HEK293 (cell line): Measurements from ENCODE around the gene CD164.

ENCODE experiments used
- CTCF ChIA-PET: fragments of 350-600 bp; formaldehyde crosslinking; extraction: SDS; loops from one replicate; lab custom pipeline; 2021; ENCODE audit warnings: antibody characterized with exemption; lab: Yijun Ruan, JAX
- POLR2A ChIA-PET: fragments of 300-600 bp; formaldehyde crosslinking; extraction: SDS; loops from one replicate; lab custom pipeline; 2020; ENCODE audit warnings: antibody characterized with exemption, inconsistent platforms; lab: Yijun Ruan, JAX
- H3K27ac ChIP-seq: fragments of 200-500 bp; sonication (Bioruptor generic); 2 replicates; pipeline ENCODE4 v1.5.1; 2014; ENCODE audit warnings: low read depth, low read length, control low read depth, inconsistent platforms; ENCODE audit errors: extremely low read depth
- H3K36me3 ChIP-seq, 2 experiments: fragments of 200-500 bp in 1 of 2; sonication (Bioruptor generic) in 1 of 2; 1 replicate in 1 of 2; 2 replicates in 1 of 2; pipeline ENCODE4 v1.5.1; 2014 to 2017; ENCODE audit warnings: inconsistent platforms in 2 of 2, low read length in 2 of 2; ENCODE audit not compliant: control insufficient read depth in 2 of 2, insufficient read depth in 1 of 2
- H3K4me1 ChIP-seq: fragments of 200-500 bp; sonication (Bioruptor generic); 2 replicates; pipeline ENCODE4 v1.5.1; 2014; ENCODE audit warnings: mild to moderate bottlenecking, low read length, inconsistent platforms; ENCODE audit not compliant: control insufficient read depth, insufficient read depth
- H3K4me3 ChIP-seq: 2 replicates; pipeline ENCODE4 v1.5.1; 2011; ENCODE audit warnings: low read depth, mild to moderate bottlenecking, control low read depth, low read length, moderate library complexity
- H3K9me3 ChIP-seq: fragments of 200-500 bp; sonication (Bioruptor generic); 2 replicates; pipeline ENCODE4 v1.5.1; 2014; ENCODE audit warnings: low read depth, low read length, inconsistent platforms; ENCODE audit not compliant: control insufficient read depth, insufficient read depth
- MEIS1 ChIP-seq: sonication (generic); formaldehyde crosslinking; IDR thresholded peaks from 2 replicates; pipeline ENCODE4 v1.8.1; 2022; ENCODE audit warnings: missing genetic modification reagents, mild to moderate bottlenecking, borderline replicate concordance
- SCRT2 ChIP-seq: fragments of 450-650 bp; formaldehyde crosslinking; IDR thresholded peaks from 2 replicates; pipeline ENCODE4 v1.5.1; 2016; ENCODE audit warnings: missing biosample characterization, missing genetic modification characterization
- ZBTB11 ChIP-seq: fragments of 450-650 bp; formaldehyde crosslinking; conservative IDR thresholded peaks from 2 replicates; pipeline ENCODE4 v1.5.1; 2016; ENCODE audit warnings: low read depth, missing biosample characterization, missing genetic modification characterization
- ZBTB17 ChIP-seq: fragments of 450-650 bp; formaldehyde crosslinking; IDR thresholded peaks from 2 replicates; pipeline ENCODE4 v1.5.1; 2016; ENCODE audit warnings: missing biosample characterization, missing genetic modification characterization
- ZBTB21 ChIP-seq: fragments of 450-650 bp; formaldehyde crosslinking; IDR thresholded peaks from 2 replicates; pipeline ENCODE4 v1.5.1; 2017; ENCODE audit warnings: missing biosample characterization, missing genetic modification characterization
- ZBTB6 ChIP-seq: fragments of 450-650 bp; formaldehyde crosslinking; IDR thresholded peaks from 2 replicates; pipeline ENCODE4 v1.5.1; 2017; ENCODE audit warnings: missing biosample characterization, missing genetic modification characterization
- ZBTB8A ChIP-seq: fragments of 450-650 bp; formaldehyde crosslinking; IDR thresholded peaks from 2 replicates; pipeline ENCODE4 v1.5.1; 2016; ENCODE audit warnings: missing biosample characterization, missing genetic modification characterization
- ZNF16 ChIP-seq: fragments of 450-650 bp; formaldehyde crosslinking; IDR thresholded peaks from 2 replicates; pipeline ENCODE4 v1.5.1; 2016; ENCODE audit warnings: low read depth, missing biosample characterization, missing genetic modification characterization
- ZNF175 ChIP-seq: fragments of 450-650 bp; formaldehyde crosslinking; IDR thresholded peaks from 2 replicates; pipeline ENCODE4 v1.5.1; 2016; ENCODE audit warnings: missing biosample characterization, missing genetic modification characterization
- ZNF18 ChIP-seq: fragments of 450-650 bp; formaldehyde crosslinking; IDR thresholded peaks from 2 replicates; pipeline ENCODE4 v1.5.1; 2016; ENCODE audit warnings: missing biosample characterization, missing genetic modification characterization
- ZNF19 ChIP-seq: fragments of 450-650 bp; formaldehyde crosslinking; IDR thresholded peaks from 2 replicates; pipeline ENCODE4; 2016; ENCODE audit warnings: missing biosample characterization, missing genetic modification characterization, low read depth
- ZNF214 ChIP-seq: fragments of 450-650 bp; formaldehyde crosslinking; IDR thresholded peaks from 2 replicates; pipeline ENCODE4 v1.5.1; 2017; ENCODE audit warnings: missing biosample characterization, mild to moderate bottlenecking, missing genetic modification characterization, borderline replicate concordance
- ZNF248 ChIP-seq: fragments of 450-650 bp; formaldehyde crosslinking; IDR thresholded peaks from 2 replicates; pipeline ENCODE4 v1.5.1; 2017; ENCODE audit warnings: missing biosample characterization, missing genetic modification characterization
- ZNF302 ChIP-seq: fragments of 450-650 bp; formaldehyde crosslinking; IDR thresholded peaks from 2 replicates; pipeline ENCODE4 v1.5.1; 2016; ENCODE audit warnings: missing biosample characterization, missing genetic modification characterization, low read depth
- ZNF311 ChIP-seq: fragments of 450-650 bp; formaldehyde crosslinking; IDR thresholded peaks from 2 replicates; pipeline ENCODE4 v1.5.1; 2017; ENCODE audit warnings: missing biosample characterization, missing genetic modification characterization, borderline replicate concordance
- ZNF37A ChIP-seq: fragments of 450-650 bp; IDR thresholded peaks from 2 replicates; pipeline ENCODE4 v1.5.1; 2018; ENCODE audit warnings: missing biosample characterization, missing genetic modification characterization
- ZNF416 ChIP-seq: fragments of 450-650 bp; formaldehyde crosslinking; IDR thresholded peaks from 2 replicates; pipeline ENCODE4 v1.5.1; 2016; ENCODE audit warnings: missing biosample characterization, missing genetic modification characterization
- ZNF488 ChIP-seq: fragments of 450-650 bp; formaldehyde crosslinking; IDR thresholded peaks from 2 replicates; pipeline ENCODE4 v1.5.1; 2016; ENCODE audit warnings: missing biosample characterization, missing genetic modification characterization
- ZNF521 ChIP-seq: fragments of 450-650 bp; formaldehyde crosslinking; IDR thresholded peaks from 2 replicates; pipeline ENCODE4 v1.5.1; 2017; ENCODE audit warnings: missing biosample characterization, mild to moderate bottlenecking, missing genetic modification characterization
- ZNF558 ChIP-seq: fragments of 450-650 bp; formaldehyde crosslinking; IDR thresholded peaks from 2 replicates; pipeline ENCODE4 v1.5.1; 2016; ENCODE audit warnings: missing biosample characterization, missing genetic modification characterization
- ZNF585B ChIP-seq: fragments of 450-650 bp; formaldehyde crosslinking; IDR thresholded peaks from 2 replicates; pipeline ENCODE4 v1.5.1; 2016; ENCODE audit warnings: missing biosample characterization, missing genetic modification characterization
- ZNF660 ChIP-seq: fragments of 450-650 bp; IDR thresholded peaks from 2 replicates; pipeline ENCODE4 v1.5.1; 2018; ENCODE audit warnings: missing biosample characterization, mild to moderate bottlenecking, missing genetic modification characterization
- ZNF701 ChIP-seq: fragments of 450-650 bp; formaldehyde crosslinking; IDR thresholded peaks from 2 replicates; pipeline ENCODE4 v1.5.1; 2016; ENCODE audit warnings: missing biosample characterization, missing genetic modification characterization
- ZNF707 ChIP-seq: fragments of 450-650 bp; formaldehyde crosslinking; IDR thresholded peaks from 2 replicates; pipeline ENCODE4 v1.5.1; 2016; ENCODE audit warnings: missing biosample characterization, missing genetic modification characterization
- ZNF768 ChIP-seq: fragments of 450-650 bp; formaldehyde crosslinking; IDR thresholded peaks from 2 replicates; pipeline ENCODE4 v1.5.1; 2018; ENCODE audit warnings: missing biosample characterization, mild to moderate bottlenecking, missing genetic modification characterization
- ZNF776 ChIP-seq: fragments of 450-650 bp; formaldehyde crosslinking; IDR thresholded peaks from 2 replicates; pipeline ENCODE4 v1.5.0; 2017; ENCODE audit warnings: missing biosample characterization, missing genetic modification characterization, borderline replicate concordance

The CD164 gene

GRCh38 chr6:109342506-109342905 is 39.8 kb downstream of the CD164 start:
- Histone ChIP-seq H3K4me1 (no peaks in the 10 kb centered on the region), H3K4me3 (no peak overlapping the region), H3K36me3 (peaks cover 0 to 12% of the 10 kb centered on the region in 2 experiments; a peak in 1 of 3 replicates), H3K27ac (no peak overlapping the region), H3K9me3 (no peaks in the 10 kb centered on the region)
- no peak for TF ChIP-seq ZBTB21 (tag by site-specific recombination)
- TF ChIP-seq ZNF701 (tag by site-specific recombination) = no peak
- TF ChIP-seq ZNF488 (tag by site-specific recombination) = no peak
- ChIA-PET POLR2A (no interaction called here), CTCF (interaction anchor here (0.7 kb wide), 1 partner anchor 23 kb away, joined by 3 read pairs; no protein-coding TSS in a partner anchor)

DNA sequence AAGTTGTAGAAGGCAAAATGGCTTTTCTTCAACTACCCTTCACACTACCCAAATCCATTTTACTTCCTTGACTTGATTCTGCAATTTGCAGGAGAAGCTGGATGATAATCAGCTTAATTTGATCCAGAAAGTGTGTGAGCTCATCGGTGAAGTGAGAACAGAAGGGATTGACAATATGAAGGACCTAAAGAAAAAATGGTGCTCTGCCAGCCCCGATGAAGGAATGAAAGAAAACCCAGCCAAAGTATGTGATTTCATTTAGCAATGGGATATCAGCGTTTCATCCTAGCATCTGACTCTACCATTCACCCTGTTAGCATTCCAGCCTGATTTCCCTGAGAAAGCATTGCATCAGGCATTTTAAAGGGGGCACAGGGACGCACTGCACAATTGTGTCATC is 41.5 kb downstream of the CD164 start:
- Histone ChIP-seq H3K27ac (no peak overlapping the region), H3K9me3 (no peaks in the 10 kb centered on the region), H3K4me1 (no peaks in the 10 kb centered on the region), H3K4me3 (no peak overlapping the region), H3K36me3 (peaks cover 0 to 15% of the 10 kb centered on the region in 2 experiments; a peak in 1 of 3 replicates)
- POLR2A ChIA-PET = no interaction called here
- CTCF ChIA-PET = interaction anchor here (0.6 to 1.4 kb wide), 2 partner anchors 42 to 1530 kb away, joined by 3 read pairs; no protein-coding TSS in a partner anchor
- TF ChIP-seq ZNF660 (tag by site-specific recombination) (no peak), ZNF585B (tag by site-specific recombination) (no peak), ZNF776 (no peak), ZNF175 (tag by site-specific recombination) (no peak), ZNF558 (tag by site-specific recombination) (no peak), ZNF248 (tag by site-specific recombination) (no peak), ZBTB8A (tag by site-specific recombination) (no peak), ZNF19 (tag by site-specific recombination) (no peak), ZBTB17 (no peak), ZNF521 (no peak), ZBTB21 (tag by site-specific recombination) (no peak), ZNF768 (tag by site-specific recombination) (no peak), ZNF18 (tag by site-specific recombination) (no peak)

DNA sequence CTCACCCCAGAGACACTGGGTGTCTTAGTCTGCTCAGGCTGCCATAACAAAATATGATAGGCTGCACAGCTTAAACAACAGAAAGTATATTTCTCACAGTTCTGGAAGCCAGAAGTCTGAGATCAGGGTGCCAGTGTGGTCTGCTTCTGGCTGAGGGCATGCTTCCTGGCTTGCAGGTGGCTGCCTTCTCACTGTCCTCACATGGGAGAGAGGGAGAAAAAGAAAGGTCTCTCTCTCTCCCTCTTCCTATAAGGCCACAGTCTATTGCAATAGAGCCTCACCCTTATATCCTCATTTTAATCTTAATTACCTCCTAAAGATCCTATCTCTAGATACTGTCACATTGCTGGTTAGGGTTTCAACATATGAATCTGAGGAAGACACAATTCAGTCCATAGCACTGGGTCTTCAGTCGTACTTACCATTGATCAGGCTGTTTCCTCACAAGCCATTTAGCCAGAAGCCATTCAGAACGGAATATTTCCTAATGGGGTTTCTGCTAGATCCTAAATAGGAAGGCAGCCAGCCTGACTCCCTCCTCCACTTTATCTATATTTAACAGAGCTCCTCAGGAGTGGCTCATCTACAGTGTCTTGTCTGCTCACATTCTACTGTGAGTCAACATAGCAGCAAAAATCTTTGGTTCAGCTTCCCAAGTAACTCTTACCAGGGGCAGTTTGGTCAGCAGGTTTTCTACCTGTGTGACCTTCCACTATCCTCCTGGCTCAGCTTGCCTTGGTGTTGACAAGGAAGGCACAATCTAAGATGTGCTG is 42.2 kb downstream of the CD164 start:
- Histone ChIP-seq H3K27ac (no peak overlapping the region), H3K9me3 (no peaks in the 10 kb centered on the region), H3K36me3 (peaks cover 0 to 15% of the 10 kb centered on the region in 2 experiments; a peak in 1 of 3 replicates), H3K4me1 (no peaks in the 10 kb centered on the region), H3K4me3 (no peak overlapping the region)
- ChIA-PET CTCF (interaction anchor here (0.6 to 1.4 kb wide), 2 partner anchors 43 to 1531 kb away, joined by 3 read pairs; no protein-coding TSS in a partner anchor), POLR2A (no interaction called here)
- TF ChIP-seq ZBTB6 (tag by site-specific recombination) (no peak), MEIS1 (CRISPR knock-in tag) (no peak), ZNF707 (tag by site-specific recombination) (no peak), ZNF16 (tag by site-specific recombination) (no peak), ZNF416 (no peak), ZNF302 (no peak), ZNF311 (tag by site-specific recombination) (no peak), ZNF214 (tag by site-specific recombination) (no peak), ZBTB11 (tag by site-specific recombination) (no peak), SCRT2 (no peak), ZNF37A (tag by site-specific recombination) (no peak)
